H9 (cell line): ENCODE measurements around the gene PRDX3. TPM values are rescaled to one million over a fixed set of nuclear protein-coding genes. Genes with fewer than 3 reads are reported as not detected.

Experiments
- DNase-seq: peaks from one replicate; pipeline ENCODE4 v3.0.0-alpha.2; 2017
- H2AFZ ChIP-seq: one replicate; pipeline ENCODE4 v1.6.1; 2013; ENCODE audit warnings: mild to moderate bottlenecking, low read length, control low read depth, moderate library complexity
- H2AK5ac ChIP-seq: 2 replicates; pipeline ENCODE4 v1.6.1; 2013; ENCODE audit warnings: low read length, control low read depth, mixed read lengths; ENCODE audit not compliant: insufficient read length
- H2BK120ac ChIP-seq: one replicate; pipeline ENCODE4 v1.6.1; 2013; ENCODE audit warnings: low read depth, mild to moderate bottlenecking, low read length, control low read depth, inconsistent platforms; ENCODE audit not compliant: poor library complexity, severe bottlenecking
- H2BK12ac ChIP-seq: 2 replicates; pipeline ENCODE4 v1.6.1; 2013; ENCODE audit warnings: low read length, control low read depth, mixed read lengths, low read depth; ENCODE audit not compliant: insufficient read length
- H2BK15ac ChIP-seq: 2 replicates; pipeline ENCODE4 v1.6.1; 2013; ENCODE audit warnings: low read depth, low read length, control low read depth
- H2BK20ac ChIP-seq: one replicate; pipeline ENCODE4 v1.6.1; 2013; ENCODE audit warnings: low read depth, mild to moderate bottlenecking, low read length, control low read depth, inconsistent platforms; ENCODE audit not compliant: poor library complexity, severe bottlenecking
- H2BK5ac ChIP-seq: 2 replicates; pipeline ENCODE4 v1.6.1; 2013; ENCODE audit warnings: low read length, control low read depth, mixed read lengths; ENCODE audit not compliant: insufficient read length
- H3K14ac ChIP-seq: 2 replicates; pipeline ENCODE4 v1.6.1; 2013; ENCODE audit warnings: low read length, control low read depth; ENCODE audit not compliant: insufficient read depth
- H3K18ac ChIP-seq: 2 replicates; pipeline ENCODE4 v1.6.1; 2013; ENCODE audit warnings: low read depth, mild to moderate bottlenecking, mixed read lengths, low read length, control low read depth; ENCODE audit not compliant: insufficient read length
- H3K23ac ChIP-seq: 2 replicates; pipeline ENCODE4 v1.6.1; 2013; ENCODE audit warnings: low read length, control low read depth, mixed read lengths, low read depth; ENCODE audit not compliant: insufficient read length
- H3K23me2 ChIP-seq: 2 replicates; pipeline ENCODE4 v1.6.1; 2013; ENCODE audit warnings: low read depth, mild to moderate bottlenecking, mixed read lengths, low read length, control low read depth; ENCODE audit not compliant: insufficient read length, poor library complexity, severe bottlenecking
- H3K27ac ChIP-seq: 2 replicates; pipeline ENCODE4 v1.5.1; 2013; ENCODE audit warnings: low read length, control low read depth, mixed read lengths, low read depth; ENCODE audit not compliant: insufficient read length
- H3K27me3 ChIP-seq: 2 replicates; pipeline ENCODE4 v1.6.1; 2013; ENCODE audit warnings: low read length, control low read depth, inconsistent platforms; ENCODE audit not compliant: insufficient read depth
- H3K4ac ChIP-seq: 2 replicates; pipeline ENCODE4 v1.6.1; 2013; ENCODE audit warnings: low read depth, mild to moderate bottlenecking, control low read depth, inconsistent platforms, low read length, moderate library complexity
- H3K4me1 ChIP-seq: 2 replicates; pipeline ENCODE4 v1.6.1; 2013; ENCODE audit warnings: low read length, control low read depth, inconsistent platforms; ENCODE audit not compliant: insufficient read depth
- H3K4me2 ChIP-seq: 2 replicates; pipeline ENCODE4 v1.6.1; 2013; ENCODE audit warnings: low read length, control low read depth, mixed read lengths; ENCODE audit not compliant: insufficient read length, insufficient read depth
- H3K56ac ChIP-seq: 2 replicates; pipeline ENCODE4 v1.6.1; 2013; ENCODE audit warnings: low read depth, mild to moderate bottlenecking, mixed read lengths, low read length, control low read depth; ENCODE audit not compliant: insufficient read length
- H3K79me1 ChIP-seq: 2 replicates; pipeline ENCODE4 v1.6.1; 2013; ENCODE audit warnings: low read depth, mild to moderate bottlenecking, moderate library complexity, low read length, control low read depth, inconsistent platforms; ENCODE audit not compliant: insufficient read depth, poor library complexity, severe bottlenecking
- H3K79me2 ChIP-seq: 2 replicates; pipeline ENCODE4 v1.6.1; 2013; ENCODE audit warnings: low read length, control low read depth, inconsistent platforms; ENCODE audit not compliant: insufficient read depth
- H3K9ac ChIP-seq: 2 replicates; pipeline ENCODE4 v1.6.1; 2013; ENCODE audit warnings: low read length, control low read depth, mixed read lengths; ENCODE audit not compliant: insufficient read length; ENCODE audit errors: extremely low read depth
- H3K9me3 ChIP-seq: one replicate; pipeline ENCODE4 v1.6.1; 2013; ENCODE audit warnings: low read depth, low read length, inconsistent platforms; ENCODE audit not compliant: control insufficient read depth
- H3T11ph ChIP-seq: one replicate; pipeline ENCODE4 v1.6.1; 2013; ENCODE audit warnings: mild to moderate bottlenecking, low read length, control low read depth, inconsistent platforms
- H4K20me1 ChIP-seq: one replicate; pipeline ENCODE4 v1.6.1; 2013; ENCODE audit not compliant: control insufficient read depth, insufficient read length, insufficient read depth
- H4K5ac ChIP-seq: 2 replicates; pipeline ENCODE4 v1.6.1; 2013; ENCODE audit warnings: low read depth, mild to moderate bottlenecking, mixed read lengths, low read length, control low read depth; ENCODE audit not compliant: insufficient read length
- H4K8ac ChIP-seq: replicated peaks from 2 replicates; pipeline ENCODE4 v1.6.1; 2013; ENCODE audit warnings: low read length, control low read depth, mixed read lengths, low read depth; ENCODE audit not compliant: insufficient read length
- H4K91ac ChIP-seq: 2 replicates; pipeline ENCODE4 v1.6.1; 2013; ENCODE audit warnings: low read depth, mild to moderate bottlenecking, moderate library complexity, mixed read lengths, low read length, control low read depth; ENCODE audit not compliant: insufficient read length
- H3K27ac Mint-ChIP-seq, 3 experiments: 2 replicates in 2 of 3; 3 replicates in 1 of 3; pipeline ENCODE4 v1.8.0; 2020 to 2021; ENCODE audit warnings: mixed read lengths in 3 of 3, mild to moderate bottlenecking in 1 of 3, moderate library complexity in 1 of 3
- H3K27me3 Mint-ChIP-seq: 2 replicates; pipeline ENCODE4 v1.8.0; 2021; ENCODE audit warnings: low read depth, mild to moderate bottlenecking, moderate library complexity, mixed read lengths
- H3K36me3 Mint-ChIP-seq, 3 experiments: 2 replicates in 2 of 3; 3 replicates in 1 of 3; pipeline ENCODE4 v1.8.0; 2020 to 2021; ENCODE audit warnings: low read depth in 3 of 3, mixed read lengths in 3 of 3; ENCODE audit not compliant: insufficient read depth in 1 of 3
- H3K4me1 Mint-ChIP-seq, 2 experiments: 2 replicates each; pipeline ENCODE4 v1.8.0; 2020; ENCODE audit warnings: mixed read lengths in 2 of 2
- H3K4me3 Mint-ChIP-seq, 2 experiments: 2 replicates in 1 of 2; 3 replicates in 1 of 2; pipeline ENCODE4 v1.8.0; 2020 to 2021; ENCODE audit warnings: mild to moderate bottlenecking in 2 of 2, mixed read lengths in 2 of 2, moderate library complexity in 1 of 2
- H3K9me3 Mint-ChIP-seq, 2 experiments: 2 replicates in 1 of 2; 3 replicates in 1 of 2; pipeline ENCODE4 v1.8.0; 2020; ENCODE audit warnings: mild to moderate bottlenecking in 2 of 2, mixed read lengths in 2 of 2, moderate library complexity in 1 of 2
- WGBS: extraction: QIAGEN DNeasy Blood & Tissue Kit; methylation state at CpG from one replicate; pipeline ENCODE4 v1.1.7; 2013; ENCODE audit warnings: missing lambda C conversion rate, low lambda C conversion rate, mixed read lengths; ENCODE audit not compliant: insufficient read length; ENCODE audit errors: extremely low coverage; 5-methylcytosine and 5-hydroxymethylcytosine counted together
- total RNA-seq: library from RNA; stranded (reverse); gene quantifications from 2 replicates; pipeline ENCODE4 v1.2.1, GENCODE V29; 2021
- TF ChIP-seq, protein P1 (sequence below): fragments of 200-600 bp; sonication (generic); conservative IDR thresholded peaks from 3 replicates; pipeline ENCODE4 v1.8.0; 2021; ENCODE audit warnings: antibody characterized with exemption, mild to moderate bottlenecking

The PRDX3 gene
- total RNA-seq, 1 experiment from 2014 or later = 181 TPM

DNA sequence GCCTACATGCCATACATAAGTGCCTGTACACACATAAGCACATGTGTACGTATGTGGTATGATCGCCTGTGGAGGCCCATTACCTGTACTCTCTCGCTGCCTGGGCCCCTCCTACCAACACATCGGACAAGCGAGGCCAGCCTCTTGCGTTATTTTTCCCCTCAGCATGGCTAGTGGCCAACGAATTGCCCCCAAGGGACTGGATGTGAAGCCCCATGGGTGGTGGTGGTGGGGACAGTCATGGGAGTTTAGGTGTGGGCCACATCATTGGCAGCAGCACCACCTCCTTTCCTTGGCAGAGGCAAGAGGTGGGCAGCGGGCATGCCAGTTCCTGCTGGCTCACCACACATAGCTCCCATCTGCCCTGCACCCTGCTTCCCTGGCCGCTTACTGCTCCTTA lies 38.8 kb upstream of the PRDX3 start:
- Histone ChIP-seq H3K27me3 (no peaks in the 10 kb centered on the region), H3K79me2 (no peaks in the 10 kb centered on the region), H3K79me1 (no peaks in the 10 kb centered on the region), H3K9me3 (no peaks in the 10 kb centered on the region), H3K4me2 (no peak overlapping the region), H3K18ac (no peak overlapping the region), H3K56ac (no peak overlapping the region), H3K23ac (no peak overlapping the region), H3K14ac (no peak overlapping the region), H2AK5ac (no peak overlapping the region), H4K8ac (no peak overlapping the region), H3K9ac (no peak overlapping the region), H2BK12ac (no peak overlapping the region), H2BK15ac (no peak overlapping the region), H2BK5ac (no peak overlapping the region), H4K20me1 (no peaks in the 10 kb centered on the region), H4K5ac (no peak overlapping the region), H3K4me1 (peaks cover 8% of the 10 kb centered on the region; the same call in 1 of the 2 replicates), H2AFZ (no peak overlapping the region), H2BK20ac (no peak overlapping the region), H4K91ac (no peak overlapping the region), H3K23me2 (no peaks in the 10 kb centered on the region), H3K27ac (no peak overlapping the region), H3K4ac (no peak overlapping the region), H3T11ph (no peak overlapping the region), H2BK120ac (no peak overlapping the region)
- H3K9me3 Mint-ChIP-seq = no peaks in the 10 kb centered on the region; a peak in 1 of 5 replicates
- TF ChIP-seq, protein P1, sequence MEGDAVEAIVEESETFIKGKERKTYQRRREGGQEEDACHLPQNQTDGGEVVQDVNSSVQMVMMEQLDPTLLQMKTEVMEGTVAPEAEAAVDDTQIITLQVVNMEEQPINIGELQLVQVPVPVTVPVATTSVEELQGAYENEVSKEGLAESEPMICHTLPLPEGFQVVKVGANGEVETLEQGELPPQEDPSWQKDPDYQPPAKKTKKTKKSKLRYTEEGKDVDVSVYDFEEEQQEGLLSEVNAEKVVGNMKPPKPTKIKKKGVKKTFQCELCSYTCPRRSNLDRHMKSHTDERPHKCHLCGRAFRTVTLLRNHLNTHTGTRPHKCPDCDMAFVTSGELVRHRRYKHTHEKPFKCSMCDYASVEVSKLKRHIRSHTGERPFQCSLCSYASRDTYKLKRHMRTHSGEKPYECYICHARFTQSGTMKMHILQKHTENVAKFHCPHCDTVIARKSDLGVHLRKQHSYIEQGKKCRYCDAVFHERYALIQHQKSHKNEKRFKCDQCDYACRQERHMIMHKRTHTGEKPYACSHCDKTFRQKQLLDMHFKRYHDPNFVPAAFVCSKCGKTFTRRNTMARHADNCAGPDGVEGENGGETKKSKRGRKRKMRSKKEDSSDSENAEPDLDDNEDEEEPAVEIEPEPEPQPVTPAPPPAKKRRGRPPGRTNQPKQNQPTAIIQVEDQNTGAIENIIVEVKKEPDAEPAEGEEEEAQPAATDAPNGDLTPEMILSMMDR = no peak
- H3K4me1 Mint-ChIP-seq = peaks cover 17 to 23% of the 10 kb centered on the region in 2 experiments
- H3K27me3 Mint-ChIP-seq = no peaks in the 10 kb centered on the region
- no peak overlapping the region for H3K4me3 Mint-ChIP-seq
- H3K27ac Mint-ChIP-seq = no peak overlapping the region
- WGBS = no CpG with 5 or more reads among the region's 9 CpGs
- no peaks in the 10 kb centered on the region for H3K36me3 Mint-ChIP-seq
- DNase-seq = no peak
